ENCODE data around the gene TKTL1. TPM values are rescaled to one million over a fixed set of nuclear protein-coding genes. Genes with fewer than 3 reads are reported as not detected.

The TKTL1 gene
- total RNA-seq, 2 experiments from 2014 or later, result 1.3 to 1.5 TPM

GRCh38 chrX:154358011-154358410 lies 62.4 kb downstream of the TKTL1 start:
- DNase-seq, result no peak
- Mint-ChIP-seq H3K4me3 (no peak overlapping the region), H3K27me3 (ENCODE audit: low read depth) (no peaks in the 10 kb centered on the region), H3K4me1 (ENCODE audit: low read depth) (peaks cover 42% of the 10 kb centered on the region), H3K9me3 (ENCODE audit: insufficient read depth) (no peaks in the 10 kb centered on the region), H3K27ac (no peak overlapping the region), H3K36me3 (ENCODE audit: low read depth) (peaks cover 41% of the 10 kb centered on the region)
- POLR2A ChIA-PET, result interaction anchor here (1.0 kb wide), 1 partner anchor 9 kb away, joined by 3 read pairs; no protein-coding TSS in a partner anchor
- CTCF ChIA-PET, result no interaction called here
- no peak for ATAC-seq

- Mint-ChIP-seq H3K27ac (no peak overlapping the region), H3K36me3 (ENCODE audit: low read depth) (peaks cover 38% of the 10 kb centered on the region), H3K4me1 (ENCODE audit: low read depth) (peaks cover 36% of the 10 kb centered on the region), H3K4me3 (no peak overlapping the region), H3K9me3 (ENCODE audit: insufficient read depth) (no peaks in the 10 kb centered on the region), H3K27me3 (ENCODE audit: low read depth) (no peaks in the 10 kb centered on the region)
- CTCF ChIA-PET, result no interaction called here
- POLR2A ChIA-PET, result no interaction called here
- DNase-seq, result no peak
- no peak for ATAC-seq
Observed at GRCh38 chrX:154358829-154359228, 63.2 kb downstream of the TKTL1 start.

- Mint-ChIP-seq H3K4me1 (ENCODE audit: low read depth) (peaks cover 29% of the 10 kb centered on the region), H3K27ac (no peak overlapping the region), H3K27me3 (ENCODE audit: low read depth) (no peaks in the 10 kb centered on the region), H3K9me3 (ENCODE audit: insufficient read depth) (no peaks in the 10 kb centered on the region), H3K4me3 (no peak overlapping the region), H3K36me3 (ENCODE audit: low read depth) (peaks cover 41% of the 10 kb centered on the region)
- ChIA-PET CTCF (no interaction called here), POLR2A (no interaction called here)
- DNase-seq (no peak), ATAC-seq (no peak)
Observed at GRCh38 chrX:154359362-154360154, 64.0 kb downstream of the TKTL1 start.

- no peak for ATAC-seq
- CTCF ChIA-PET, result no interaction called here
Observed at GRCh38 chrX:154360155-154360713, 64.6 kb downstream of the TKTL1 start.

GRCh38 chrX:154362085-154362742 lies 66.6 kb downstream of the TKTL1 start:
- no peaks in the 10 kb centered on the region for H3K9me3 Mint-ChIP-seq (ENCODE audit: insufficient read depth)
- DNase-seq, result no peak
- ChIA-PET CTCF (interaction anchor here (1.2 kb wide), 1 partner anchor 11 kb away, joined by 3 read pairs; no protein-coding TSS in a partner anchor), POLR2A (no interaction called here)
- no peak for ATAC-seq
- peaks cover 39% of the 10 kb centered on the region for H3K36me3 Mint-ChIP-seq (ENCODE audit: low read depth)
- H3K4me3 Mint-ChIP-seq, result no peak overlapping the region
- H3K27ac Mint-ChIP-seq, result no peak overlapping the region
- no peaks in the 10 kb centered on the region for H3K27me3 Mint-ChIP-seq (ENCODE audit: low read depth)
- H3K4me1 Mint-ChIP-seq (ENCODE audit: low read depth), result peaks cover 31% of the 10 kb centered on the region

More at GRCh38 chrX:154360155-154360713, 64.6 kb downstream of the TKTL1 start:
- POLR2A ChIA-PET, result no interaction called here
- no peak overlapping the region for H3K4me3 Mint-ChIP-seq
- peaks cover 44% of the 10 kb centered on the region for H3K36me3 Mint-ChIP-seq (ENCODE audit: low read depth)
- H3K9me3 Mint-ChIP-seq (ENCODE audit: insufficient read depth), result no peaks in the 10 kb centered on the region
- peaks cover 32% of the 10 kb centered on the region for H3K4me1 Mint-ChIP-seq (ENCODE audit: low read depth)
- H3K27me3 Mint-ChIP-seq (ENCODE audit: low read depth), result no peaks in the 10 kb centered on the region
- no peak overlapping the region for H3K27ac Mint-ChIP-seq
- DNase-seq, result no peak

- ATAC-seq (no peak), DNase-seq (no peak)
- H3K4me1 Mint-ChIP-seq (ENCODE audit: low read depth), result peaks cover 30% of the 10 kb centered on the region
- ChIA-PET CTCF (interaction anchor here (1.2 kb wide), 1 partner anchor 9 kb away, joined by 3 read pairs; no protein-coding TSS in a partner anchor), POLR2A (no interaction called here)
- peak overlapping the region; percentile 52 for H3K27ac Mint-ChIP-seq
- no peaks in the 10 kb centered on the region for H3K9me3 Mint-ChIP-seq (ENCODE audit: insufficient read depth)
- peaks cover 41% of the 10 kb centered on the region for H3K36me3 Mint-ChIP-seq (ENCODE audit: low read depth)
- H3K27me3 Mint-ChIP-seq (ENCODE audit: low read depth), result no peaks in the 10 kb centered on the region
- H3K4me3 Mint-ChIP-seq, result no peak overlapping the region
Observed at GRCh38 chrX:154363706-154364439, 68.3 kb downstream of the TKTL1 start.

- Mint-ChIP-seq H3K4me3 (no peak overlapping the region), H3K27me3 (ENCODE audit: low read depth) (no peaks in the 10 kb centered on the region), H3K27ac (no peak overlapping the region), H3K4me1 (ENCODE audit: low read depth) (peaks cover 30% of the 10 kb centered on the region), H3K9me3 (ENCODE audit: insufficient read depth) (no peaks in the 10 kb centered on the region), H3K36me3 (ENCODE audit: low read depth) (peaks cover 44% of the 10 kb centered on the region)
- CTCF ChIA-PET, result no interaction called here
- DNase-seq, result no peak
- POLR2A ChIA-PET, result no interaction called here
- no peak for ATAC-seq
Observed at GRCh38 chrX:154365052-154365600, 69.5 kb downstream of the TKTL1 start.

- H3K4me3 Mint-ChIP-seq, result no peak overlapping the region
- H3K27ac Mint-ChIP-seq, result no peak overlapping the region
- ATAC-seq, result no peak
- H3K4me1 Mint-ChIP-seq (ENCODE audit: low read depth), result peaks cover 27% of the 10 kb centered on the region
- no peaks in the 10 kb centered on the region for H3K27me3 Mint-ChIP-seq (ENCODE audit: low read depth)
- no peaks in the 10 kb centered on the region for H3K9me3 Mint-ChIP-seq (ENCODE audit: insufficient read depth)
- peaks cover 44% of the 10 kb centered on the region for H3K36me3 Mint-ChIP-seq (ENCODE audit: low read depth)
- no peak for DNase-seq
- CTCF ChIA-PET, result no interaction called here
- POLR2A ChIA-PET, result interaction anchor here (1.2 kb wide), 1 partner anchor 8 kb away, joined by 3 read pairs; no protein-coding TSS in a partner anchor
Observed at GRCh38 chrX:154365997-154366665, 70.5 kb downstream of the TKTL1 start.

- ChIA-PET POLR2A (interaction anchor here (0.9 to 1.2 kb wide), 2 partner anchors 9 to 13 kb away, joined by 3 read pairs; no protein-coding TSS in a partner anchor), CTCF (no interaction called here)
- Mint-ChIP-seq H3K27ac (no peak overlapping the region), H3K4me1 (ENCODE audit: low read depth) (peaks cover 24% of the 10 kb centered on the region), H3K9me3 (ENCODE audit: insufficient read depth) (no peaks in the 10 kb centered on the region), H3K36me3 (ENCODE audit: low read depth) (peaks cover 39% of the 10 kb centered on the region), H3K4me3 (no peak overlapping the region), H3K27me3 (ENCODE audit: low read depth) (no peaks in the 10 kb centered on the region)
- DNase-seq, result no peak
- ATAC-seq, result no peak
Observed at GRCh38 chrX:154366666-154367055, 71.1 kb downstream of the TKTL1 start.

GRCh38 chrX:154367474-154368308 lies 72.1 kb downstream of the TKTL1 start:
- Mint-ChIP-seq H3K4me3 (peak overlapping the region; percentile 90), H3K27ac (peak overlapping the region; percentile 84), H3K36me3 (ENCODE audit: low read depth) (peaks cover 40% of the 10 kb centered on the region), H3K9me3 (ENCODE audit: insufficient read depth) (no peaks in the 10 kb centered on the region), H3K27me3 (ENCODE audit: low read depth) (no peaks in the 10 kb centered on the region), H3K4me1 (ENCODE audit: low read depth) (peaks cover 29% of the 10 kb centered on the region)
- CTCF ChIA-PET, result no interaction called here
- no peak for DNase-seq
- POLR2A ChIA-PET, result interaction anchor here (0.6 to 1.4 kb wide), 7 partner anchors 10 to 31 kb away, joined by 3 to 6 read pairs (median 4); partner anchors contain the start of genes EMD and RPL10
- ATAC-seq, result no peak
